K562 (cell line): ENCODE measurements around the gene CD55. TPM values are rescaled to one million over a fixed set of nuclear protein-coding genes. Genes with fewer than 3 reads are reported as not detected.

ENCODE experiments used
- ATAC-seq: fragments of 200-7000 bp; cut with Tn5 transposase; 3 replicates; pipeline ENCODE4 v1.9.1; 2020; ENCODE audit warnings: moderate library complexity
- BruUV-seq: library from RNA; stranded (reverse); fragments of 400-500 nt; replicated peaks from 2 replicates; lab custom pipeline; 2021; lab: Mats Ljungman, UMichigan
- CTCF ChIA-PET: fragments of 300-600 bp; formaldehyde crosslinking; extraction: SDS; loops from one replicate; lab custom pipeline; 2021; ENCODE audit warnings: low intra/inter-chr PET ratio; lab: Yijun Ruan, JAX
- POLR2A ChIA-PET: fragments of 300-600, 350-650 bp; sonication (Branson Sonifier 250); formaldehyde crosslinking; extraction: SDS; loops from one replicate; lab custom pipeline; 2021; ENCODE audit warnings: antibody characterized with exemption, inconsistent platforms; lab: Yijun Ruan, JAX
- DNase-seq, 4 experiments: peaks; one replicate each; pipeline versions ENCODE4 v3.0.0 to v3.0.0-alpha.2; 2011 to 2018; ENCODE audit warnings: low spot score in 3 of 4, mixed read lengths in 3 of 4; ENCODE audit errors: extremely low read depth in 1 of 4
- FAIRE-seq: peaks from 2 replicates; lab custom pipeline; 2011; peaks lifted over from hg19 to GRCh38; lab: Jason Lieb, UNC
- H2AFZ ChIP-seq: 2 replicates; pipeline ENCODE4 v1.6.0; 2011; ENCODE audit warnings: low read depth, low read length, control low read depth, inconsistent platforms
- H3K27ac ChIP-seq: fragments of 200-600 bp; 3 replicates; pipeline ENCODE4 v1.8.0; 2011; ENCODE audit warnings: low read depth, mild to moderate bottlenecking, control low read depth, inconsistent platforms, low read length, moderate library complexity, mixed read lengths; ENCODE audit errors: extremely low read depth
- H3K27me3 ChIP-seq, 2 experiments: fragments of 300-600 bp in 1 of 2; 2 replicates in 1 of 2; 3 replicates in 1 of 2; pipeline versions ENCODE4 v1.6.0 to v1.8.0; 2011; ENCODE audit warnings: inconsistent platforms in 2 of 2, low read length in 2 of 2, mild to moderate bottlenecking in 1 of 2, mixed read lengths in 1 of 2, moderate library complexity in 1 of 2; ENCODE audit not compliant: control insufficient read depth in 2 of 2, insufficient read depth in 2 of 2
- H3K36me3 ChIP-seq: fragments of 300-600 bp; 3 replicates; pipeline ENCODE4 v1.8.0; 2011; ENCODE audit warnings: mild to moderate bottlenecking, low read length, inconsistent platforms; ENCODE audit not compliant: control insufficient read depth, insufficient read depth
- H3K4me1 ChIP-seq, 2 experiments: fragments of 200-600 bp in 1 of 2; replicated peaks in 1 of 2; 2 replicates in 1 of 2; 3 replicates in 1 of 2; pipeline versions ENCODE4 v1.5.1 to v1.8.0; 2011; ENCODE audit warnings: inconsistent platforms in 2 of 2, low read length in 2 of 2, mild to moderate bottlenecking in 1 of 2, mixed read lengths in 1 of 2, moderate library complexity in 1 of 2; ENCODE audit not compliant: control insufficient read depth in 2 of 2, insufficient read depth in 2 of 2
- H3K4me2 ChIP-seq: 2 replicates; pipeline ENCODE4 v1.6.1; 2011; ENCODE audit warnings: low read length, control low read depth, inconsistent platforms, mixed read lengths; ENCODE audit not compliant: insufficient read depth
- H3K4me3 ChIP-seq: fragments of 200-600 bp; sonication (generic), shearing (Covaris generic); 2 replicates; pipeline ENCODE4 v1.5.1; 2016; ENCODE audit warnings: control low read depth, inconsistent platforms
- H3K79me2 ChIP-seq: fragments of 200-600 bp; 3 replicates; pipeline ENCODE4 v1.8.0; 2011; ENCODE audit warnings: low read length, inconsistent platforms; ENCODE audit not compliant: control insufficient read depth, insufficient read depth
- H3K9ac ChIP-seq, 2 experiments: 2 replicates each; pipeline versions ENCODE4 v1.6.0 to v1.6.1; 2011; ENCODE audit warnings: low read depth in 2 of 2, low read length in 2 of 2, control low read depth in 1 of 2, inconsistent platforms in 1 of 2, mild to moderate bottlenecking in 1 of 2, mixed read lengths in 1 of 2; ENCODE audit not compliant: insufficient read depth in 1 of 2
- H3K9me1 ChIP-seq: one replicate; pipeline ENCODE4 v1.6.0; 2011; ENCODE audit warnings: inconsistent platforms, mild to moderate bottlenecking, low read length, moderate library complexity; ENCODE audit not compliant: control insufficient read depth, insufficient read depth
- H3K9me3 ChIP-seq: replicated peaks from 2 replicates; pipeline ENCODE4 v1.5.1; 2011; ENCODE audit warnings: low read depth, low read length, inconsistent platforms; ENCODE audit not compliant: control insufficient read depth, insufficient read depth
- H4K20me1 ChIP-seq: replicated peaks from 2 replicates; pipeline ENCODE4 v1.6.1; 2011; ENCODE audit warnings: low read length, inconsistent platforms, mixed read lengths; ENCODE audit not compliant: control insufficient read depth, insufficient read depth
- CBX5 ChIP-seq: IDR thresholded peaks from 2 replicates; pipeline ENCODE4 v1.6.1; 2014; ENCODE audit warnings: low read depth, borderline replicate concordance
- HDAC6 ChIP-seq: IDR thresholded peaks from 2 replicates; pipeline ENCODE4 v1.6.1; 2012; ENCODE audit warnings: low read depth, mild to moderate bottlenecking, control low read depth, inconsistent platforms, low read length, moderate library complexity
- KLF16 ChIP-seq: IDR thresholded peaks from 2 replicates; pipeline ENCODE4 v1.6.1; 2016; ENCODE audit warnings: antibody characterized with exemption
- MCM3 ChIP-seq: fragments of 450-650 bp; IDR thresholded peaks from 2 replicates; pipeline ENCODE4 v1.6.1; 2016
- ZNF184 ChIP-seq: sonication (generic); formaldehyde crosslinking; IDR thresholded peaks from 2 replicates; pipeline ENCODE4 v1.5.0; 2020; ENCODE audit warnings: missing genetic modification reagents
- ZNF586 ChIP-seq: fragments of 450-650 bp; formaldehyde crosslinking; conservative IDR thresholded peaks from 2 replicates; pipeline ENCODE4 v1.4.0; 2020; ENCODE audit warnings: mild to moderate bottlenecking, moderate library complexity
- WGBS: fragments of 100-300 bp; shearing (Covaris generic); methylation state at CpG from one replicate; pipeline ENCODE4 v1.1.6; 2016; ENCODE audit warnings: low coverage, mixed read lengths; ENCODE audit not compliant: insufficient coverage; ENCODE audit errors: missing lambda C conversion rate; 5-methylcytosine and 5-hydroxymethylcytosine counted together
- in situ Hi-C: fragments of 300-500 bp; cut with MboI; formaldehyde crosslinking; loops from 4 replicates; pipeline ENCODE4 v1.15.0; 2018; ENCODE audit warnings: inconsistent platforms, mixed read lengths
- intact Hi-C: fragments of 100-400 bp; cut with micrococcal nuclease; formaldehyde crosslinking; loops from 2 replicates; pipeline ENCODE4 v1.14.2; 2022
- polyA plus RNA-seq, 8 experiments: library from polyadenylated mRNA; depleted of rRNA in 4 of 8; stranded (reverse) in 5 of 8; unstranded in 3 of 8; fragments of >200 nt; fragmentation: Nextera tagmentation in 2 of 8; fragmentation: Illumina TruSeq in 1 of 8; extraction: Ambion mirVana in 2 of 8; extraction: Trizol in 1 of 8; gene quantifications; 2 replicates each; pipeline versions ENCODE4 v1.2.1 to v1.2.3, GENCODE V29; 2011 to 2014; ENCODE audit warnings: inconsistent platforms in 1 of 8, missing spikeins in 1 of 8
- total RNA-seq, 7 experiments: library from RNA; depleted of rRNA in 6 of 7; stranded (reverse); fragments of >200 nt in 6 of 7; fragmentation: Illumina TruSeq in 2 of 7; extraction: Trizol in 2 of 7; gene quantifications; 2 replicates each; pipeline versions ENCODE4 v1.2.1 to v1.2.3, GENCODE V29; 2011 to 2021; ENCODE audit warnings: low replicate concordance in 1 of 7
- TF ChIP-seq, protein P1 (sequence below): sonication (generic); formaldehyde crosslinking; IDR thresholded peaks from 2 replicates; pipeline ENCODE4 v1.8.1; 2022; ENCODE audit warnings: missing genetic modification reagents
- TF ChIP-seq, protein P2 (sequence below), 2 experiments: fragments of 450-650 bp; IDR thresholded peaks; 2 replicates each; pipeline ENCODE4 v1.6.1; 2016; ENCODE audit warnings: mild to moderate bottlenecking in 2 of 2, borderline replicate concordance in 1 of 2, low read depth in 1 of 2, moderate library complexity in 1 of 2

The CD55 gene
- total and polyA plus RNA-seq, 9 of the 15 experiments (the other 6 are each of a cell fraction or from before 2014, with no cell fraction given), result 17.7 to 150 (median 97.0) TPM

DNA sequence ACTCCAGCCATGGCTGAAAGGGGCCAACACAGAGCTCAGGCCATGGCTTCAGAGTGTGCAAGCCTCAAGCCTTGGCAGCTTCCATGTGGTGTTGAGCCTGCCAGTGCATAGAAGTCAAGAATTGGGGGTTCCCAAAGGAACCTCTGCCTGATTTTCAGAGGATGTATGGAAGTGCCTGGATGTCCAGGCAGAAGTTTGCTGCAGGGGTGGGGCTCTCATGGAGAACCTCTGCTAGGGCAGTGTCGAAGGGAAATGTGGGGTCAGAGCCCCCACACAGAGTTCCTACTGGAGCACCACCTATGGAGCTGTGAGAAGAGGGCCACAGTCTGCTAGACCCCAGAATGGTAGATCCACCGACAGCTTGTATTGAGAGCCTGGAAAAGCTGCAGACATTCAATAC, 29.8 kb upstream of the CD55 start:
- CTCF ChIA-PET, result no interaction called here
- TF ChIP-seq ZNF586 (CRISPR knock-in tag) (no peak), KLF16 (no peak), CBX5 (0 out of 2 replicates have a peak, but pooled peaks have one; percentile 63), MCM3 (no peak), ZNF184 (no peak), HDAC6 (no peak)
- TF ChIP-seq, protein P1, sequence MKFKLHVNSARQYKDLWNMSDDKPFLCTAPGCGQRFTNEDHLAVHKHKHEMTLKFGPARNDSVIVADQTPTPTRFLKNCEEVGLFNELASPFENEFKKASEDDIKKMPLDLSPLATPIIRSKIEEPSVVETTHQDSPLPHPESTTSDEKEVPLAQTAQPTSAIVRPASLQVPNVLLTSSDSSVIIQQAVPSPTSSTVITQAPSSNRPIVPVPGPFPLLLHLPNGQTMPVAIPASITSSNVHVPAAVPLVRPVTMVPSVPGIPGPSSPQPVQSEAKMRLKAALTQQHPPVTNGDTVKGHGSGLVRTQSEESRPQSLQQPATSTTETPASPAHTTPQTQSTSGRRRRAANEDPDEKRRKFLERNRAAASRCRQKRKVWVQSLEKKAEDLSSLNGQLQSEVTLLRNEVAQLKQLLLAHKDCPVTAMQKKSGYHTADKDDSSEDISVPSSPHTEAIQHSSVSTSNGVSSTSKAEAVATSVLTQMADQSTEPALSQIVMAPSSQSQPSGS (CRISPR knock-in tag), result no peak
- TF ChIP-seq, protein P2, sequence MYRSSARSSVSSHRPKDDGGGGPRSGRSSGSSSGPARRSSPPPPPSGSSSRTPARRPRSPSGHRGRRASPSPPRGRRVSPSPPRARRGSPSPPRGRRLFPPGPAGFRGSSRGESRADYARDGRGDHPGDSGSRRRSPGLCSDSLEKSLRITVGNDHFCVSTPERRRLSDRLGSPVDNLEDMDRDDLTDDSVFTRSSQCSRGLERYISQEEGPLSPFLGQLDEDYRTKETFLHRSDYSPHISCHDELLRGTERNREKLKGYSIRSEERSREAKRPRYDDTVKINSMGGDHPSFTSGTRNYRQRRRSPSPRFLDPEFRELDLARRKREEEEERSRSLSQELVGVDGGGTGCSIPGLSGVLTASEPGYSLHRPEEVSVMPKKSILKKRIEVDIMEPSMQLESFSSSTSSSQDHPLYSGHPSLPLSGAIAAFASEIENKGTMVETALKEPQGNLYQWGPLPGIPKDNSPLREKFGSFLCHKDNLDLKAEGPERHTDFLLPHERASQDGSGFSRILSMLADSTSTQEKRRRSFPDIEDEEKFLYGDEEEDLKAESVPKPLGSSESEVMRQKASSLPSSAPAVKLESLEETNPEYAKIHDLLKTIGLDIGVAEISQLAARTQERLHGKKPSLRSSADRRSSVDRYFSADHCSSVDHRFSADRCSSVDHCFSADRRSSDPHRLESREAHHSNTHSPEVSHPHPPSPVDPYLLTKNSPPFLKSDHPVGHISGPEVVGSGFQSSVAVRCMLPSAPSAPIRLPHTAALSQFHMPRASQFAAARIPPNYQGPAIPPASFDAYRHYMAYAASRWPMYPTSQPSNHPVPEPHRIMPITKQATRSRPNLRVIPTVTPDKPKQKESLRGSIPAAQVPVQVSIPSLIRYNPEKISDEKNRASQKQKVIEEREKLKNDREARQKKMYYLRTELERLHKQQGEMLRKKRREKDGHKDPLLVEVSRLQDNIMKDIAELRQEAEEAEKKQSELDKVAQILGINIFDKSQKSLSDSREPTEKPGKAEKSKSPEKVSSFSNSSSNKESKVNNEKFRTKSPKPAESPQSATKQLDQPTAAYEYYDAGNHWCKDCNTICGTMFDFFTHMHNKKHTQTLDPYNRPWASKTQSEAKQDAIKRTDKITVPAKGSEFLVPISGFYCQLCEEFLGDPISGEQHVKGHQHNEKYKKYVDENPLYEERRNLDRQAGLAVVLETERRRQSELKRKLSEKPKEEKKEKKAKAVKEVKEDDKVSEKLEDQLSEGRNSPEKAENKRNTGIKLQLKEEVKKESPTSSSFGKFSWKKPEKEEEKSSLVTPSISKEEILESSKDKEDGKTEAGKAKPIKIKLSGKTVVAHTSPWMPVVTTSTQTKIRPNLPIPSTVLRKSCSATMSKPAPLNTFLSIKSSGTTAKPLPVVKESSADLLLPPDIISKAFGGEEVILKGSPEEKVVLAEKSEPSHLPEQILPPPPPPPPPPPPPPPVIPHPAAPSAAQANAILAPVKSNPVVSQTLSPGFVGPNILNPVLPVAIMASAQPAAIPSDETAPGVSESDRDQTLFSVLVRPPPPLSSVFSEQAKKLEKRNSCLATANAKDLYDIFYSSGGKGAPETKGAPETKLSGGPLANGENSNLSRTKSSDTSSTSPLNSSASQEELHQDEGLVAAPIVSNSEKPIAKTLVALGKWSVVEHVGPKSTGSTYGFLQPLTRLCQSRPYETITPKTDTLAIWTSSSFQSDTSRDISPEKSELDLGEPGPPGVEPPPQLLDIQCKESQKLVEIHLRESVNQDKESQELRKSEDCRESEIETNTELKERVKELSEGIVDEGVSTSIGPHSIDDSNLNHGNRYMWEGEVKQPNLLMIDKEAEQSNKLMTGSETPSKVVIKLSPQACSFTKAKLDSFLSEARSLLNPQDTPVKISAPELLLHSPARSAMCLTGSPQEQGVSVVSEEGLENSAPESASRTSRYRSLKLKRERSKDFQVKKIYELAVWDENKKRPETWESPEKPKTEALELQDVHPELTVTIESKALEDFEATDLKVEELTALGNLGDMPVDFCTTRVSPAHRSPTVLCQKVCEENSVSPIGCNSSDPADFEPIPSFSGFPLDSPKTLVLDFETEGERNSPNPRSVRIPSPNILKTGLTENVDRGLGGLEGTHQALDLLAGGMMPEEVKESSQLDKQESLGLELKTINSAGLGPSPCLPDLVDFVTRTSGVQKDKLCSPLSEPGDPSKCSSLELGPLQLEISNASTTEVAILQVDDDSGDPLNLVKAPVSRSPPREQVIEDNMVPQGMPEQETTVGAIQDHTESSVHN (IDR thresholded peaks at IDR 0.05; ENCODE audit: borderline replicate concordance in 1 of 2, low read depth in 1 of 2), result no peak

More for the DNA sequence above, 29.8 kb upstream of the CD55 start:
- H3K27ac ChIP-seq, result no peak overlapping the region
- no peaks in the 10 kb centered on the region for H4K20me1 ChIP-seq
- no peaks in the 10 kb centered on the region for H3K9me1 ChIP-seq
- H3K79me2 ChIP-seq, result no peaks in the 10 kb centered on the region
- H2AFZ ChIP-seq, result no peak overlapping the region
- intact Hi-C loops (no loop called here), in situ Hi-C loops (no loop called here)
- no TSS peak for BruUV-seq
- 43% methylated on average over 2 of the region's 2 CpGs for WGBS
- no peak overlapping the region for H3K9ac ChIP-seq
- ATAC-seq, result no peak
- no peak overlapping the region for H3K4me3 ChIP-seq
- H3K36me3 ChIP-seq, result no peaks in the 10 kb centered on the region
- POLR2A ChIA-PET, result no interaction called here
- FAIRE-seq, result no peak
- no peaks in the 10 kb centered on the region for H3K27me3 ChIP-seq
- H3K4me1 ChIP-seq, result peaks cover 0 to 7% of the 10 kb centered on the region in 2 experiments; a peak in 1 of 5 replicates
- no peak for DNase-seq
- no peak overlapping the region for H3K4me2 ChIP-seq
- H3K9me3 ChIP-seq, result peaks cover 5% of the 10 kb centered on the region
